ENCODE results near the gene MORN4.

The MORN4 gene

GRCh38 chr10:97583476-97583875 lies 49.8 kb downstream of the MORN4 start:
- no peak overlapping the region for H2AK5ac ChIP-seq (ENCODE audit: low read depth, low read length)
- H3K4me3 ChIP-seq (ENCODE audit: low read length in 2 of 2): no peak overlapping the region

DNA sequence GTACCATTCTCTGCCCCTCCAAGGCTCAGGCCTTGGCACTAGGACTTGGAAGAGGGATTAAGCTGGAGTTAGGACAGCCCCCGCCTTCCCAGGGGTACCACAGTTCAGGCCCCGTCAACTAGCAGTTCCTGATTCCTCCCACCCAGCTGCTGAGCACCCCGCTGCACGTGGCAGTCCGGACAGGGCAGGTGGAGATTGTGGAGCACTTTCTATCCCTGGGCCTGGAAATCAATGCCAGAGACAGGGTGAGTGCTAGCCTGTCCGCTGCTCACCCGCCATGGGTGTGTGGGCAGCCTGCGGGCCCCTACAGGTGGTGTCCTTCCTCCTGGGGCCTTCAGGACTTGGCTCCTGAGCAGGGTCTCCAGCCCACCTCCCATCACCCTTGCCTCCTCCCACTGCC lies 51.1 kb downstream of the MORN4 start:
- Histone ChIP-seq H3K9ac (ENCODE audit: low read depth, low read length, poor library complexity) (no peak overlapping the region), H3K36me3 (replicated peaks in 1 of 2; ENCODE audit: control insufficient read depth in 2 of 2, insufficient read depth in 2 of 2, low read length in 2 of 2) (no peaks in the 10 kb centered on the region), H3K18ac (ENCODE audit: low read length) (no peak overlapping the region), H4K91ac (ENCODE audit: low read depth, low read length, poor library complexity) (no peak overlapping the region), H3K9me3 (replicated peaks in 1 of 2; ENCODE audit: control insufficient read depth in 2 of 2, insufficient read depth in 1 of 2, low read depth in 1 of 2, low read length in 2 of 2) (no peaks in the 10 kb centered on the region), H3K23ac (ENCODE audit: low read depth, low read length, poor library complexity) (no peak overlapping the region), H2AK5ac (ENCODE audit: low read depth, low read length) (no peak overlapping the region), H3K4ac (ENCODE audit: low read length) (no peak overlapping the region), H3K4me1 (ENCODE audit: control insufficient read depth in 2 of 2, insufficient read depth in 1 of 2, low read depth in 1 of 2, low read length in 2 of 2) (peaks cover 2 to 5% of the 10 kb centered on the region in 2 donors), H2BK120ac (ENCODE audit: low read depth, low read length) (no peak overlapping the region), H3K4me3 (ENCODE audit: low read length in 2 of 2) (no peak overlapping the region), H3K27ac (replicated peaks; ENCODE audit: low read length) (no peak overlapping the region), H3K27me3 (ENCODE audit: control insufficient read depth in 3 of 3, insufficient read depth in 3 of 3, low read depth in 1 of 3, low read length in 3 of 3) (peaks cover 0 to 3% (median 0%) of the 10 kb centered on the region in 3 experiments), H4K8ac (ENCODE audit: low read depth, low read length) (no peak overlapping the region), H2BK5ac (ENCODE audit: low read length) (no peak overlapping the region), H3K14ac (ENCODE audit: low read length) (no peak overlapping the region), H2BK12ac (ENCODE audit: low read length) (no peak overlapping the region), H3K4me2 (ENCODE audit: insufficient read depth, low read length, poor library complexity, severe bottlenecking) (no peak overlapping the region), H2AFZ (ENCODE audit: low read length) (no peak overlapping the region), H2BK15ac (ENCODE audit: low read length) (no peak overlapping the region), H3K79me1 (ENCODE audit: low read depth, low read length) (no peaks in the 10 kb centered on the region)
- WGBS, 2 donors (ENCODE audit: extremely low coverage in 2 of 2, insufficient read length in 2 of 2, insufficient replicate concordance in 1 of 2): no CpG with 5 or more reads among the region's 8 CpGs
- no peak for DNase-seq (ENCODE audit: low spot score)

More at GRCh38 chr10:97583476-97583875, 49.8 kb downstream of the MORN4 start:
- no peak overlapping the region for H3K23ac ChIP-seq (ENCODE audit: low read depth, low read length, poor library complexity)
- H3K27me3 ChIP-seq (ENCODE audit: control insufficient read depth in 3 of 3, insufficient read depth in 3 of 3, low read depth in 1 of 3, low read length in 3 of 3): peaks cover 0 to 3% (median 0%) of the 10 kb centered on the region in 3 experiments
- H3K4me1 ChIP-seq (ENCODE audit: control insufficient read depth in 2 of 2, insufficient read depth in 1 of 2, low read depth in 1 of 2, low read length in 2 of 2): peaks cover 2 to 5% of the 10 kb centered on the region in 2 donors
- WGBS, 2 donors (ENCODE audit: extremely low coverage in 2 of 2, insufficient read length in 2 of 2, insufficient replicate concordance in 1 of 2): no CpG with 5 or more reads among the region's 13 CpGs
- no peaks in the 10 kb centered on the region for H3K79me1 ChIP-seq (ENCODE audit: low read depth, low read length)
- H4K91ac ChIP-seq (ENCODE audit: low read depth, low read length, poor library complexity): no peak overlapping the region
- no peak overlapping the region for H3K4me2 ChIP-seq (ENCODE audit: insufficient read depth, low read length, poor library complexity, severe bottlenecking)
- H4K8ac ChIP-seq (ENCODE audit: low read depth, low read length): no peak overlapping the region
- H2BK5ac ChIP-seq (ENCODE audit: low read length): no peak overlapping the region
- H2AFZ ChIP-seq (ENCODE audit: low read length): peak overlapping the region; percentile 82
- H2BK12ac ChIP-seq (ENCODE audit: low read length): no peak overlapping the region
- DNase-seq (ENCODE audit: low spot score): no peak
- no peak overlapping the region for H3K14ac ChIP-seq (ENCODE audit: low read length)
- no peak overlapping the region for H3K9ac ChIP-seq (ENCODE audit: low read depth, low read length, poor library complexity)
- peak overlapping the region; percentile 62 for H3K18ac ChIP-seq (ENCODE audit: low read length)
- H3K4ac ChIP-seq (ENCODE audit: low read length): no peak overlapping the region
- H3K9me3 ChIP-seq (replicated peaks in 1 of 2; ENCODE audit: control insufficient read depth in 2 of 2, insufficient read depth in 1 of 2, low read depth in 1 of 2, low read length in 2 of 2): no peaks in the 10 kb centered on the region
- H2BK15ac ChIP-seq (ENCODE audit: low read length): no peak overlapping the region
- H3K27ac ChIP-seq (replicated peaks; ENCODE audit: low read length): no peak overlapping the region
- no peaks in the 10 kb centered on the region for H3K36me3 ChIP-seq (replicated peaks in 1 of 2; ENCODE audit: control insufficient read depth in 2 of 2, insufficient read depth in 2 of 2, low read length in 2 of 2)
- no peak overlapping the region for H2BK120ac ChIP-seq (ENCODE audit: low read depth, low read length)

- no peaks in the 10 kb centered on the region for H3K79me1 ChIP-seq (ENCODE audit: low read depth, low read length)
- WGBS, 2 donors (ENCODE audit: extremely low coverage in 2 of 2, insufficient read length in 2 of 2, insufficient replicate concordance in 1 of 2): no CpG with 5 or more reads among the region's 9 CpGs
- peaks cover 2 to 5% of the 10 kb centered on the region in 2 donors for H3K4me1 ChIP-seq (ENCODE audit: control insufficient read depth in 2 of 2, insufficient read depth in 1 of 2, low read depth in 1 of 2, low read length in 2 of 2)
- no peak for DNase-seq (ENCODE audit: low spot score)
- no peak overlapping the region for H3K14ac ChIP-seq (ENCODE audit: low read length)
- H3K4ac ChIP-seq (ENCODE audit: low read length): no peak overlapping the region
- H2AFZ ChIP-seq (ENCODE audit: low read length): peak overlapping the region; percentile 15
- peak overlapping the region; percentile 45 for H4K8ac ChIP-seq (ENCODE audit: low read depth, low read length)
- no peak overlapping the region for H4K91ac ChIP-seq (ENCODE audit: low read depth, low read length, poor library complexity)
- H3K23ac ChIP-seq (ENCODE audit: low read depth, low read length, poor library complexity): peak overlapping the region; percentile 8
- no peak overlapping the region for H3K4me3 ChIP-seq (ENCODE audit: low read length in 2 of 2)
- H2BK120ac ChIP-seq (ENCODE audit: low read depth, low read length): no peak overlapping the region
- no peak overlapping the region for H3K9ac ChIP-seq (ENCODE audit: low read depth, low read length, poor library complexity)
- H2BK5ac ChIP-seq (ENCODE audit: low read length): no peak overlapping the region
- H3K36me3 ChIP-seq (replicated peaks in 1 of 2; ENCODE audit: control insufficient read depth in 2 of 2, insufficient read depth in 2 of 2, low read length in 2 of 2): no peaks in the 10 kb centered on the region
- no peak overlapping the region for H2BK12ac ChIP-seq (ENCODE audit: low read length)
- no peak overlapping the region for H2BK15ac ChIP-seq (ENCODE audit: low read length)
- H3K27ac ChIP-seq (replicated peaks; ENCODE audit: low read length): no peak overlapping the region
- no peak overlapping the region for H2AK5ac ChIP-seq (ENCODE audit: low read depth, low read length)
- peaks cover 0 to 3% (median 0%) of the 10 kb centered on the region in 3 experiments for H3K27me3 ChIP-seq (ENCODE audit: control insufficient read depth in 3 of 3, insufficient read depth in 3 of 3, low read depth in 1 of 3, low read length in 3 of 3)
- no peak overlapping the region for H3K4me2 ChIP-seq (ENCODE audit: insufficient read depth, low read length, poor library complexity, severe bottlenecking)
- H3K9me3 ChIP-seq (replicated peaks in 1 of 2; ENCODE audit: control insufficient read depth in 2 of 2, insufficient read depth in 1 of 2, low read depth in 1 of 2, low read length in 2 of 2): no peaks in the 10 kb centered on the region
- H3K18ac ChIP-seq (ENCODE audit: low read length): no peak overlapping the region
Measured at GRCh38 chr10:97580421-97581367, 52.6 kb downstream of the MORN4 start.

GRCh38 chr10:97578171-97578844 lies 55.0 kb downstream of the MORN4 start:
- Histone ChIP-seq H4K91ac (ENCODE audit: low read depth, low read length, poor library complexity) (no peak overlapping the region), H3K4me2 (ENCODE audit: insufficient read depth, low read length, poor library complexity, severe bottlenecking) (no peak overlapping the region), H3K23ac (ENCODE audit: low read depth, low read length, poor library complexity) (no peak overlapping the region), H2BK120ac (ENCODE audit: low read depth, low read length) (no peak overlapping the region), H2AFZ (ENCODE audit: low read length) (no peak overlapping the region), H2BK5ac (ENCODE audit: low read length) (no peak overlapping the region), H3K27ac (replicated peaks; ENCODE audit: low read length) (no peak overlapping the region), H2AK5ac (ENCODE audit: low read depth, low read length) (peak overlapping the region; percentile 19), H3K4me3 (ENCODE audit: low read length in 2 of 2) (no peak overlapping the region), H3K18ac (ENCODE audit: low read length) (peak overlapping the region; percentile 45), H3K4ac (ENCODE audit: low read length) (no peak overlapping the region), H3K79me1 (ENCODE audit: low read depth, low read length) (no peaks in the 10 kb centered on the region), H4K8ac (ENCODE audit: low read depth, low read length) (no peak overlapping the region), H3K9ac (ENCODE audit: low read depth, low read length, poor library complexity) (no peak overlapping the region), H3K9me3 (replicated peaks in 1 of 2; ENCODE audit: control insufficient read depth in 2 of 2, insufficient read depth in 1 of 2, low read depth in 1 of 2, low read length in 2 of 2) (no peaks in the 10 kb centered on the region), H3K14ac (ENCODE audit: low read length) (peak overlapping the region; percentile 63), H2BK12ac (ENCODE audit: low read length) (no peak overlapping the region), H3K27me3 (ENCODE audit: control insufficient read depth in 3 of 3, insufficient read depth in 3 of 3, low read depth in 1 of 3, low read length in 3 of 3) (peaks cover 0 to 3% (median 0%) of the 10 kb centered on the region in 3 experiments), H3K36me3 (replicated peaks in 1 of 2; ENCODE audit: control insufficient read depth in 2 of 2, insufficient read depth in 2 of 2, low read length in 2 of 2) (no peaks in the 10 kb centered on the region), H2BK15ac (ENCODE audit: low read length) (no peak overlapping the region), H3K4me1 (ENCODE audit: control insufficient read depth in 2 of 2, insufficient read depth in 1 of 2, low read depth in 1 of 2, low read length in 2 of 2) (peaks cover 2 to 3% of the 10 kb centered on the region in 2 donors)
- no CpG with 5 or more reads among the region's 40 CpGs for WGBS, 2 donors (ENCODE audit: extremely low coverage in 2 of 2, insufficient read length in 2 of 2, insufficient replicate concordance in 1 of 2)
- DNase-seq (ENCODE audit: low spot score): no peak

All from neuronal stem cell (in vitro differentiated cells).